GM23338 (cell line): Measurements from ENCODE around the gene LRATD1. TPM values are rescaled to one million over a fixed set of nuclear protein-coding genes. Genes with fewer than 3 reads are reported as not detected.

ENCODE experiments used
- ATAC-seq: fragments of 200-7000 bp; cut with Tn5 transposase; 3 replicates; pipeline ENCODE4 v1.9.1; 2020
- DNase-seq: peaks from one replicate; pipeline ENCODE4 v3.0.0-alpha.2; 2015; ENCODE audit warnings: low spot score
- H2AFZ ChIP-seq: fragments of 200-600 bp; sonication (generic); 2 replicates; pipeline ENCODE4 v1.8.0; 2016; ENCODE audit warnings: antibody characterized with exemption, mild to moderate bottlenecking, moderate library complexity
- H3F3A ChIP-seq: fragments of 200-600 bp; sonication (generic); replicated peaks from 2 replicates; pipeline ENCODE4 v1.8.0; 2017; ENCODE audit warnings: antibody characterized with exemption, mixed run types, low read depth
- H3K27ac ChIP-seq: fragments of 200-600 bp; sonication (generic); 2 replicates; pipeline ENCODE4 v1.6.1; 2016; ENCODE audit warnings: low read depth
- H3K27me3 ChIP-seq: fragments of 200-600 bp; sonication (generic); 2 replicates; pipeline ENCODE4 v1.8.0; 2016; ENCODE audit warnings: mild to moderate bottlenecking, mixed run types, moderate library complexity; ENCODE audit not compliant: insufficient read depth
- H3K36me3 ChIP-seq: fragments of 200-600 bp; sonication (generic); 2 replicates; pipeline ENCODE4 v1.8.0; 2016; ENCODE audit warnings: mild to moderate bottlenecking; ENCODE audit not compliant: insufficient read depth
- H3K4me1 ChIP-seq: fragments of 200-600 bp; sonication (generic); 2 replicates; pipeline ENCODE4 v1.8.0; 2016; ENCODE audit warnings: mild to moderate bottlenecking, moderate library complexity; ENCODE audit not compliant: insufficient read depth
- H3K4me2 ChIP-seq: fragments of 200-600 bp; sonication (generic); 2 replicates; pipeline ENCODE4 v1.7.1; 2017; ENCODE audit warnings: mixed run types
- H3K4me3 ChIP-seq: fragments of 200-600 bp; sonication (generic); 2 replicates; pipeline ENCODE4 v1.6.1; 2016; ENCODE audit warnings: mixed run types
- H3K79me2 ChIP-seq: fragments of 200-600 bp; sonication (generic); replicated peaks from 2 replicates; pipeline ENCODE4 v1.8.0; 2017; ENCODE audit warnings: mild to moderate bottlenecking; ENCODE audit not compliant: insufficient read depth
- H3K9me2 ChIP-seq: fragments of 200-600 bp; sonication (generic); 2 replicates; pipeline ENCODE4 v1.8.0; 2017; ENCODE audit not compliant: insufficient read depth
- H4K20me1 ChIP-seq: fragments of 200-600 bp; sonication (generic); replicated peaks from 2 replicates; pipeline ENCODE4 v1.8.0; 2017; ENCODE audit warnings: mild to moderate bottlenecking; ENCODE audit not compliant: insufficient read depth
- H3K27ac Mint-ChIP-seq: 2 replicates; pipeline ENCODE4 v1.8.0; 2020; ENCODE audit warnings: inconsistent platforms, mild to moderate bottlenecking, moderate library complexity, mixed read lengths
- H3K27me3 Mint-ChIP-seq: 3 replicates; pipeline ENCODE4 v1.8.0; 2022; ENCODE audit warnings: low read depth, mild to moderate bottlenecking, moderate library complexity, mixed read lengths, inconsistent platforms; ENCODE audit not compliant: insufficient read depth, poor library complexity
- H3K36me3 Mint-ChIP-seq: 3 replicates; pipeline ENCODE4 v1.8.0; 2021; ENCODE audit warnings: low read depth, mild to moderate bottlenecking, inconsistent platforms, moderate library complexity, mixed read lengths
- H3K4me1 Mint-ChIP-seq: 3 replicates; pipeline ENCODE4 v1.8.0; 2020; ENCODE audit warnings: mild to moderate bottlenecking, inconsistent platforms, mixed read lengths
- H3K4me3 Mint-ChIP-seq: 3 replicates; pipeline ENCODE4 v1.8.0; 2021; ENCODE audit warnings: moderate library complexity, mild to moderate bottlenecking, inconsistent platforms, mixed read lengths
- H3K9me3 Mint-ChIP-seq: 3 replicates; pipeline ENCODE4 v1.8.0; 2020; ENCODE audit warnings: moderate library complexity, mild to moderate bottlenecking, inconsistent platforms, mixed read lengths
- CREB1 ChIP-seq: fragments of 250-450 bp; sonication (Bioruptor Pico); IDR thresholded peaks from 2 replicates; pipeline ENCODE4 v1.5.0; 2020; ENCODE audit warnings: low read depth, mild to moderate bottlenecking, moderate library complexity
- CTCF ChIP-seq, 2 experiments: fragments of 200-600 bp in 1 of 2; sonication (generic) in 1 of 2; conservative IDR thresholded peaks; 2 replicates each; pipeline versions ENCODE4 v1.5.1 to v1.6.1; 2016 to 2017; ENCODE audit warnings: antibody characterized with exemption in 2 of 2, low read depth in 2 of 2, mild to moderate bottlenecking in 2 of 2, moderate library complexity in 1 of 2
- ETS1 ChIP-seq: IDR thresholded peaks from 2 replicates; pipeline ENCODE4 v1.6.1; 2016; ENCODE audit warnings: antibody characterized with exemption
- JUNB ChIP-seq: IDR thresholded peaks from one replicate; pipeline ENCODE4 v1.6.1; 2016; ENCODE audit warnings: antibody characterized with exemption; ENCODE audit not compliant: unreplicated experiment
- STAT1 ChIP-seq: IDR thresholded peaks from one replicate; pipeline ENCODE4 v1.6.1; 2016; ENCODE audit warnings: antibody characterized with exemption; ENCODE audit not compliant: unreplicated experiment
- ZNF331 ChIP-seq: fragments of 250-450 bp; sonication (Bioruptor Pico); IDR thresholded peaks from 2 replicates; pipeline ENCODE4 v1.5.0; 2020; ENCODE audit warnings: low read depth, mild to moderate bottlenecking, moderate library complexity
- ZNF462 ChIP-seq: fragments of 250-450 bp; sonication (Bioruptor Pico); IDR thresholded peaks from 2 replicates; pipeline ENCODE4 v1.5.0; 2020; ENCODE audit warnings: mild to moderate bottlenecking, moderate library complexity
- polyA plus RNA-seq: library from polyadenylated mRNA; unstranded; fragments of >200 nt; fragmentation: Nextera tagmentation; extraction: Ambion mirVana; gene quantifications from 2 replicates; pipeline ENCODE4 v1.2.1, GENCODE V29; 2016
- total RNA-seq: library from RNA; depleted of rRNA; stranded (reverse); fragments of >200 nt; shearing (Covaris generic); gene quantifications from 2 replicates; pipeline ENCODE4 v1.2.3, GENCODE V29; 2014

The LRATD1 gene
- total and polyA plus RNA-seq, 2 experiments from 2014 or later = 2.7 to 5.7 TPM

GRCh38 chr2:14634182-14634488, 1.6 kb downstream of the LRATD1 start (continued):
- TF ChIP-seq ZNF462 (CRISPR knock-in tag) (no peak), CTCF (conservative IDR thresholded peaks at IDR 0.05; ENCODE audit: low read depth in 2 of 2) (no peak)

DNA sequence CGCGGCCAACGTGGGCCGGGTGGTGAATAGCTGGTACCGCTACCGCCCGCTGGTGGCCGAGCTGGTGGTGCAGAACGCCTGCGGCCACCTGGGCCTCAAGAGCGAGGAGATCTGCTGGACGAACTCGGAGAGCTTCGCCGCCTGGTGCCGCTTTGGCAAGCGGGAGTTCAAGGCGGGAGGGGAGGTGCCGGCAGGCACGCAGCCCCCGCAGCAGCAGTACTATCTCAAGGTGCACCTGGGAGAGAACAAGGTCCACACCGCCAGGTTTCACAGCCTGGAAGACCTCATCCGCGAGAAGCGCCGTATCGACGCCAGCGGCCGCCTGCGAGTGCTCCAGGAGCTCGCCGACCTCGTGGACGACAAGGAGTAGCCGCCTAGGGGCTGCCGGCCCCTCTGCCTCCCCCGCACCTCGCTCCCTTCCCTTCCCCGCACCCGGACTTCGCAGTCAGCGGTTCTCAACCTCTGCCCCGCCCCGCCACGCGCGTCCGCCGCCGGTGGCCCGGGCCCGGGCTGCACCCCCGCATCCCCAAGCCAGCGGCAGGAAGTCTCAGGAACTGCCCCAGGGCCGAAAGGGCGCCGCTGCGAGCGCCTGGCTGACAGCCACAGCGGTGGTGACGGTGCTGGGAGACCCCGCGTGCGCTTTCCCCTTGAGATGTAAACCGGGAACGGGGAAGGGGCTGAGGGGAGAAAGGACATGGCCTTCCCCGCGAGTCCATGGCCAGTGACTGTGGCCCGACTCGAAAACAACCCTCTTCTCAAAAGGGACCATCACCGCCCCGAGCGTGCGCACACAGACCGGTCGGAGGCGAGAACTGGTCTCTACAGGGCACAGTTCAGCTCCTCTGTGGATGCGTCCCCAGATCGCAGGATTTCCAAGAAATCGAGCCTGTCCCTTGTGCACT, 2.2 kb downstream of the LRATD1 start:
- Histone ChIP-seq H3K27me3 (peaks cover 74% of the 10 kb centered on the region), H3K9me2 (no peaks in the 10 kb centered on the region), H2AFZ (peak overlapping the region; percentile 91), H3K36me3 (no peaks in the 10 kb centered on the region), H3K4me1 (peaks cover 14% of the 10 kb centered on the region), H3F3A (no peaks in the 10 kb centered on the region), H3K4me2 (peak overlapping the region; percentile 97), H3K79me2 (no peaks in the 10 kb centered on the region), H4K20me1 (no peaks in the 10 kb centered on the region), H3K27ac (no peak overlapping the region), H3K4me3 (peak overlapping the region; percentile 77)
- Mint-ChIP-seq H3K9me3 (no peaks in the 10 kb centered on the region), H3K4me3 (peak overlapping the region; percentile 80), H3K27ac (no peak overlapping the region), H3K36me3 (no peaks in the 10 kb centered on the region; the same call in 2 of the 3 replicates), H3K4me1 (peaks cover 27% of the 10 kb centered on the region), H3K27me3 (peaks cover 48% of the 10 kb centered on the region)
- DNase-seq (peak; percentile 89), ATAC-seq (peak; percentile 63)
- TF ChIP-seq JUNB (no peak), CREB1 (no peak), ZNF331 (CRISPR knock-in tag) (no peak), ETS1 (0 out of 2 replicates have a peak, but pooled peaks have one; percentile 18), STAT1 (no peak)
